ENCODE measurements around the gene YTHDF2. TPM values are rescaled to one million over a fixed set of nuclear protein-coding genes. Genes with fewer than 3 reads are reported as not detected.

The YTHDF2 gene
- total RNA-seq, 1 experiment from 2014 or later: 55.0 TPM

DNA sequence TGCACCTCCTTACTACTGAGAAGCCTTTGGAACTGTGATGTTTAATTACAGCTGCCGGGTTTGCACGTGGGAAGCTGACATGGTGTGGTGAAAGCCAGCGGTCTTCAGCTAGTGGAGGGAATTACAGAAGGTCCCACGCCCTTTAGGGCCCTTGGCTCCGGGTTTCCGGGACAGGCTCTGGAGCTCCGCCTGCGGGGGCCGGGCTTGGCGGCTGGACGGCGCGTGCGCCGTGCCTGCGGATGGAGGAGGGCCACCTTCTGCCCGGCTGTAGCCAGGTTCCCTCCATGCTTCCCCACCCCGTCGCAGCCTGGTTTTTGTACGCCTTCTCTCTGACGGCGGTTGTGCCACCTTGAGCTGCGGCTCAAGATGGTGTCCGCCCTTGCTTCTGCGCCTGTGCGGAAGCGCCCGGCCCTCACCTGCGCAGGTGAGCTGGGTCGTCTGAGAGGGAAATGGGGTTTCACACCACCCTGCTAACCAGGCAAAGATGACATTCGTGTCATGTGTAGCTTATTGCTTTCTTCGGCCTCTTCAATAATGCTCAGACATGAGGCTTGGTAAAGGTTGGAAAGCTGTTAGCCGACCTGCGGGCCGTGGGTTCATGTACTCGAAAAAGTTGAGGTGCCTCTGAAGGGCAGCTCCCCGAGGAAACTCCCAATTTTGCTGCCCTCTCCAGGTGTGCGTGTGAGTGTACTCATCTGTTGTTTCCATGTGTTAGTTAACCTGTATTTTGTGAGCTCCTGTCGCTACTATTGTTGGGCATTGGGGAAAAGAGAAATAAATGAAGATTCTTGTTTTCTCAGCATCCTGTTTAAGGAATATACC lies 38.6 kb downstream of the YTHDF2 start:
- Histone ChIP-seq H3K4me1 (ENCODE audit: insufficient read depth, low read length) (no peaks in the 10 kb centered on the region), H3K9me2 (replicated peaks; ENCODE audit: low read length) (no peaks in the 10 kb centered on the region), H3K27ac (ENCODE audit: low read length) (no peak overlapping the region), H4K20me1 (ENCODE audit: low read length) (no peaks in the 10 kb centered on the region; the same call in none of the 2 replicates), H3K4me2 (ENCODE audit: low read length) (no peak overlapping the region), H3K9ac (ENCODE audit: low read length) (no peak overlapping the region), H3K9me3 (ENCODE audit: low read length) (no peaks in the 10 kb centered on the region), H3K27me3 (ENCODE audit: low read length) (no peaks in the 10 kb centered on the region), H3K36me3 (ENCODE audit: low read depth, low read length) (peaks cover 13% of the 10 kb centered on the region; the same call in 1 of the 2 replicates), H3F3A (ENCODE audit: low read length, unreplicated experiment) (no peaks in the 10 kb centered on the region), H3K79me2 (ENCODE audit: low read length) (no peaks in the 10 kb centered on the region), H2AFZ (ENCODE audit: low read length) (no peak overlapping the region), H3K4me3 (ENCODE audit: low read length) (no peak overlapping the region)
- no TSS peak for BruUV-seq (replicated peaks)
- ATAC-seq (no peak; the same call in 1 of the 2 replicates), DNase-seq (no peak)
- no peak for TF ChIP-seq EZH2 (IDR thresholded peaks at IDR 0.05; ENCODE audit: low read length, unreplicated experiment)
- no peak for TF ChIP-seq EZH2phosphoT487 (IDR thresholded peaks at IDR 0.05; ENCODE audit: borderline replicate concordance, low read length)
- TF ChIP-seq, protein P1, sequence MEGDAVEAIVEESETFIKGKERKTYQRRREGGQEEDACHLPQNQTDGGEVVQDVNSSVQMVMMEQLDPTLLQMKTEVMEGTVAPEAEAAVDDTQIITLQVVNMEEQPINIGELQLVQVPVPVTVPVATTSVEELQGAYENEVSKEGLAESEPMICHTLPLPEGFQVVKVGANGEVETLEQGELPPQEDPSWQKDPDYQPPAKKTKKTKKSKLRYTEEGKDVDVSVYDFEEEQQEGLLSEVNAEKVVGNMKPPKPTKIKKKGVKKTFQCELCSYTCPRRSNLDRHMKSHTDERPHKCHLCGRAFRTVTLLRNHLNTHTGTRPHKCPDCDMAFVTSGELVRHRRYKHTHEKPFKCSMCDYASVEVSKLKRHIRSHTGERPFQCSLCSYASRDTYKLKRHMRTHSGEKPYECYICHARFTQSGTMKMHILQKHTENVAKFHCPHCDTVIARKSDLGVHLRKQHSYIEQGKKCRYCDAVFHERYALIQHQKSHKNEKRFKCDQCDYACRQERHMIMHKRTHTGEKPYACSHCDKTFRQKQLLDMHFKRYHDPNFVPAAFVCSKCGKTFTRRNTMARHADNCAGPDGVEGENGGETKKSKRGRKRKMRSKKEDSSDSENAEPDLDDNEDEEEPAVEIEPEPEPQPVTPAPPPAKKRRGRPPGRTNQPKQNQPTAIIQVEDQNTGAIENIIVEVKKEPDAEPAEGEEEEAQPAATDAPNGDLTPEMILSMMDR (conservative IDR thresholded peaks at IDR 0.05; ENCODE audit: low read depth, low read length): no peak
- ChIA-PET POLR2A (ENCODE audit: unreplicated experiment) (no interaction called here), CTCF (interaction anchor here (1.0 kb wide), 1 partner anchor 102 kb away, joined by 4 read pairs; no protein-coding TSS in a partner anchor)
- intact Hi-C loops (cut with micrococcal nuclease): no loop called here

GRCh38 chr1:28776341-28776740 lies 39.6 kb downstream of the YTHDF2 start:
- DNase-seq (no peak), ATAC-seq (no peak)
- H3F3A ChIP-seq (ENCODE audit: low read length, unreplicated experiment): no peaks in the 10 kb centered on the region
- H3K9me3 ChIP-seq (ENCODE audit: low read length): no peaks in the 10 kb centered on the region
- no peak overlapping the region for H3K4me2 ChIP-seq (ENCODE audit: low read length)
- H3K27ac ChIP-seq (ENCODE audit: low read length): no peak overlapping the region
- TF ChIP-seq EZH2phosphoT487 (IDR thresholded peaks at IDR 0.05; ENCODE audit: borderline replicate concordance, low read length): no peak
- H3K4me1 ChIP-seq (ENCODE audit: insufficient read depth, low read length): no peaks in the 10 kb centered on the region
- H3K9me2 ChIP-seq (replicated peaks; ENCODE audit: low read length): no peaks in the 10 kb centered on the region
- no peaks in the 10 kb centered on the region for H3K27me3 ChIP-seq (ENCODE audit: low read length)
- no peak overlapping the region for H2AFZ ChIP-seq (ENCODE audit: low read length)
- POLR2A ChIA-PET (ENCODE audit: unreplicated experiment): no interaction called here
- no peaks in the 10 kb centered on the region for H3K79me2 ChIP-seq (ENCODE audit: low read length)
- BruUV-seq (replicated peaks): no TSS peak
- H3K4me3 ChIP-seq (ENCODE audit: low read length): no peak overlapping the region
- H3K36me3 ChIP-seq (ENCODE audit: low read depth, low read length): peaks cover 12% of the 10 kb centered on the region; the same call in 1 of the 2 replicates
- CTCF ChIA-PET: no interaction called here
- intact Hi-C loops (cut with micrococcal nuclease): no loop called here
- H3K9ac ChIP-seq (ENCODE audit: low read length): no peak overlapping the region
- no peaks in the 10 kb centered on the region; the same call in 1 of the 2 replicates for H4K20me1 ChIP-seq (ENCODE audit: low read length)

- intact Hi-C loops (cut with micrococcal nuclease): no loop called here
- ATAC-seq (no peak), DNase-seq (no peak)
- H3K36me3 ChIP-seq (ENCODE audit: low read depth, low read length): peaks cover 5% of the 10 kb centered on the region; the same call in 1 of the 2 replicates
- CTCF ChIA-PET: no interaction called here
- no peaks in the 10 kb centered on the region for H3K4me1 ChIP-seq (ENCODE audit: insufficient read depth, low read length)
- H3K9me2 ChIP-seq (replicated peaks; ENCODE audit: low read length): no peaks in the 10 kb centered on the region
- no peak overlapping the region for H3K27ac ChIP-seq (ENCODE audit: low read length)
- no peaks in the 10 kb centered on the region for H3K79me2 ChIP-seq (ENCODE audit: low read length)
- H3K27me3 ChIP-seq (ENCODE audit: low read length): no peaks in the 10 kb centered on the region
- H2AFZ ChIP-seq (ENCODE audit: low read length): no peak overlapping the region
- no peaks in the 10 kb centered on the region for H3K9me3 ChIP-seq (ENCODE audit: low read length)
- no peaks in the 10 kb centered on the region for H3F3A ChIP-seq (ENCODE audit: low read length, unreplicated experiment)
- BruUV-seq (replicated peaks): no TSS peak
- POLR2A ChIA-PET (ENCODE audit: unreplicated experiment): no interaction called here
- no peaks in the 10 kb centered on the region for H4K20me1 ChIP-seq (ENCODE audit: low read length)
- no peak overlapping the region for H3K9ac ChIP-seq (ENCODE audit: low read length)
- TF ChIP-seq, protein P1 (conservative IDR thresholded peaks at IDR 0.05; ENCODE audit: low read depth, low read length): no peak
- TF ChIP-seq EZH2phosphoT487 (IDR thresholded peaks at IDR 0.05; ENCODE audit: borderline replicate concordance, low read length) (no peak), EZH2 (IDR thresholded peaks at IDR 0.05; ENCODE audit: low read length, unreplicated experiment) (no peak)
- no peak overlapping the region for H3K4me3 ChIP-seq (ENCODE audit: low read length)
- H3K4me2 ChIP-seq (ENCODE audit: low read length): no peak overlapping the region
Measured at GRCh38 chr1:28778021-28778420, 41.3 kb downstream of the YTHDF2 start.

All from PC-3 (cell line).